Astrocyte of the cerebellum (primary cell): Measurements from ENCODE around the gene AOPEP.

Experiments
- DNase-seq: peaks from one replicate; pipeline ENCODE4 v3.0.0-alpha.2; 2011; ENCODE audit warnings: low read depth
- H3K4me3 ChIP-seq: 2 replicates; pipeline ENCODE4 v1.5.1; 2011; ENCODE audit warnings: mild to moderate bottlenecking, low read depth, low read length, moderate library complexity
- in situ Hi-C: cut with HindIII; loops from 2 replicates; pipeline ENCODE4 v1.10.0; 2017; ENCODE audit warnings: low sequenced_read_pairs
- TF ChIP-seq, protein P1 (sequence below): IDR thresholded peaks from 2 replicates; pipeline ENCODE4 v1.5.1; 2012; ENCODE audit warnings: low read length, low read depth, moderate library complexity, mild to moderate bottlenecking; ENCODE audit errors: missing control alignments

AOPEP gene

DNA sequence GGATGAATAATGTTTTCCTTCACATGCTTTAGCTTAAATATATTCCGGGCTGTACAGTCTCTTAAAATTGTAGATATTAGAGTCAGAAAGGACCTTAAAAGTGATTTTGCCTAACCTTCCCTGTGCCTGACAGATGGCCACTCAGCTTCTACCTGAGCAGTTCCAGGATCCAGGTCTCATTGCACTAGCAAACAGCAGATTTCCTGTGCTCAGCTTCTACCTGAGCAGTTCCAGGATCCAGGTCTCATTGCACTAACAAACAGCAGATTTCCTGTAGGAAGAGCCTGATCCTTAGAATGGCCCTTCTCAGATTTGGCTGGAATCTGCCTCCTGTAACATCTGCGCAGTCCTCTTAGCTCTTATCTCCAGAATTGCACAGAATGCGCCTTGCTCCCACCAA is 219.8 kb downstream of the AOPEP start:
- no peak for DNase-seq
- in situ Hi-C loops, result no loop called here
- TF ChIP-seq, protein P1, sequence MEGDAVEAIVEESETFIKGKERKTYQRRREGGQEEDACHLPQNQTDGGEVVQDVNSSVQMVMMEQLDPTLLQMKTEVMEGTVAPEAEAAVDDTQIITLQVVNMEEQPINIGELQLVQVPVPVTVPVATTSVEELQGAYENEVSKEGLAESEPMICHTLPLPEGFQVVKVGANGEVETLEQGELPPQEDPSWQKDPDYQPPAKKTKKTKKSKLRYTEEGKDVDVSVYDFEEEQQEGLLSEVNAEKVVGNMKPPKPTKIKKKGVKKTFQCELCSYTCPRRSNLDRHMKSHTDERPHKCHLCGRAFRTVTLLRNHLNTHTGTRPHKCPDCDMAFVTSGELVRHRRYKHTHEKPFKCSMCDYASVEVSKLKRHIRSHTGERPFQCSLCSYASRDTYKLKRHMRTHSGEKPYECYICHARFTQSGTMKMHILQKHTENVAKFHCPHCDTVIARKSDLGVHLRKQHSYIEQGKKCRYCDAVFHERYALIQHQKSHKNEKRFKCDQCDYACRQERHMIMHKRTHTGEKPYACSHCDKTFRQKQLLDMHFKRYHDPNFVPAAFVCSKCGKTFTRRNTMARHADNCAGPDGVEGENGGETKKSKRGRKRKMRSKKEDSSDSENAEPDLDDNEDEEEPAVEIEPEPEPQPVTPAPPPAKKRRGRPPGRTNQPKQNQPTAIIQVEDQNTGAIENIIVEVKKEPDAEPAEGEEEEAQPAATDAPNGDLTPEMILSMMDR, result no peak

DNA sequence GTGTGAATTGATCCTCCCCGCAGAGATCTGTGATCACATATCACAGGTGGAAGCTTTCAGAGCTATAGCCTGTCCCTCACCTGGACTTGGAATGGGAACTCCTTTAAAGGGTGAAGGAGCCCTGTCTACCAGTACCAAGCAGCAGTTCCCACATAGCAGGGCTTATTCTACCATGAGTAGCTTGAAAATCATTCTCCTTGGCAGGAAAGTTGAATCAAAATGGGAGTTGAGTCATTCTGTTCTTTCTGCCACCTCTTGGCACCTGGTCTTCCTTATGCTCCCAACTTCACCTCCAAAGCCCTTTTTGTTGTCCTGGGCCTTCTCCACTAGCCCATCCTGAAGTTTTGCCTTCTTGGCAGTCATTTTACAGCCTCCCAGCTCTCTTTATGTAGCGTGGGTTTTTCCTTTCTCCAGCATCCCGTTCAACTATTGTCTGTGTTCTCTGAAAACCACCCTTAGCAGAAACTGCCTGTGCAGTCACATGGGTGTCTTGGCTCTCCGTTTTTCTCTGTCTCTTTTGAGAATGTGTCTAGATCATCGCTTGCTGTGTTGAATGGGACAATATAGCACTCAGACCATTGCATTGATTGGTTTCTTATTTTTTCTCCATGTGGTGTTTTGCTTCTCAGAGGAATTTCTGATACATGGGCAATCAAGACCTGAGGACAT is 222.2 kb downstream of the AOPEP start:
- in situ Hi-C loops, result no loop called here
- TF ChIP-seq, protein P1, result no peak
- DNase-seq, result no peak
- H3K4me3 ChIP-seq, result no peak overlapping the region

More for the DNA sequence above, 219.8 kb downstream of the AOPEP start:
- H3K4me3 ChIP-seq, result no peak overlapping the region

DNA sequence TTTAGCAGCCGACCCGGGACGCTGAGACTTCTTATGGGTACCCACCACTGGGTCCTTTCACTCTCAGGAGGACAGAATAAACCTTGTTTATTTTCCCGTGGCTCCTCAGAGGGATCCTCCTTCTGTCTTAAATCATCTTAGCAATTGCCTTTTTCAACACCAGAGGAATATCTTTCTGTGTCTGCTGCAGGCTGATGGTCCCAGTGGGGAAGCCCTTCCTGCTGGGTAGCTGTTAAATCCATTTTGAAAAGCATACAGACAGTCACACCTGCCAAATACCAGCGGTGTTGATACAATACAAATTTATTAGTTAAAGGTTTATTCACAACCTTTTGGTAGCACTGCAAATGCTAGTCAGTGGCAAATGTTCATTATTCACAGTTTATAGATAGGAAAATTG is 222.9 kb downstream of the AOPEP start:
- DNase-seq, result no peak
- in situ Hi-C loops, result no loop called here
- no peak overlapping the region for H3K4me3 ChIP-seq
- TF ChIP-seq, protein P1, result no peak

DNA sequence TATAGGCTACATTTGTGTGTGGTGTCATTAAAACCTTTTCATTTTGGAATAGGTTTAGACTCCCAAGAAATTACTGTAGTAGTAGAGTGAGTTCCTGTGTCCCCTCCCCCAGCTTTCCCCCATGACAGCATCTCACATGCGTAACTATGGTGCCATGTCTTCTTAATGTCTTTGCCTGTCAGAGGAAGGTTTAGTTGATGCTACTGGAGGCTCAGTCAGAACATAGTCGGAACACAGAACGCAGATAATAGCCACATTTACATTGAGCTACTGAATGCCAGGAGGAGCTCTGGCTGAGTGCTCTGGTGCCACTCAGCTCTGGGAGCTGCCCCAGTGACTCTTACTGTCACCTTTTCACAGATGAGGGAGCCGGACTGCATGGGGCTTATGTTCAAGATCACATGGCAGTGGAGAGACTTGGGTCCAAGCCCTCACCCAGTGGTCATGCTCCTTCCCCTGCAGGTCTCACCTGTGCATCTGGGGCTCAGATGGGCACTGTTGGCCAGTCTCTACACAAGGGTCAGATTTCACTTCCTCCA is 223.6 kb downstream of the AOPEP start:
- in situ Hi-C loops, result no loop called here
- H3K4me3 ChIP-seq, result no peak overlapping the region
- TF ChIP-seq, protein P1, result no peak
- DNase-seq, result no peak

DNA sequence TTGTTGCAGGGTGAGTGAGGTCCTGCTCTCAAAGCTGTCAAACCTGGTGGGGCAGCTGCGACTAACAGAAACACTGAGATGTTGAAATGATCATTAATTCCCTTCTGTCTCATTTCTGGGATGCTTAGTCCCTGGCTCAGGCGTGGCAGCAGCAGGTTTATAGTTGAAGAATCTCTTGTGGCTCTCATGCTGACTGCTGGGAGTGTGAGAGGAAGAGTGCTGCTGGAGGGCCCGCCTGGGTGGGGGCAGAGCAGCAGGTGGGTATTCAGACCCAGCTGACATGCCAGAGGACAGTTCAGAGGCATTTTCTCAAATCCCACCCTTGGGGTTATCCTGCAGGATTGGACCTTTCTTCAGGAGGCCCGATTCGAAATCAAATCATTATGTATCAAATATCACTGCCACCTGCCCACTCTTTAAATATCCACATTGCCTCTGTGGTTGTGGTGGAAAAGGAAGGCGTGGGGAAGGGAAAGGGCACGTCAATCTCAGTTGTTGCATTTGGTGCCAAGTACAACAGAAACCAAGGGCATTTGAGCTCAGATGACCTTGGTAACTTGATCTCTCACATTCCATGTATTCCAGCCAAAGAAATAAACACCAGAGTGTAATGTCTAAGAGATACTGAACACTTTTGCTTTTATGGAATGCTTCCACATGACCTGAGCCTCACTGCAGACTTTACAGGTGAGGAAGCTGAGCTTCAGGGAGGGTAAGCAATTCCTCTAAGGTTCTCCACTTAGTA is 224.3 kb downstream of the AOPEP start:
- no peak for DNase-seq
- in situ Hi-C loops, result no loop called here
- H3K4me3 ChIP-seq, result no peak overlapping the region
- TF ChIP-seq, protein P1, result no peak

DNA sequence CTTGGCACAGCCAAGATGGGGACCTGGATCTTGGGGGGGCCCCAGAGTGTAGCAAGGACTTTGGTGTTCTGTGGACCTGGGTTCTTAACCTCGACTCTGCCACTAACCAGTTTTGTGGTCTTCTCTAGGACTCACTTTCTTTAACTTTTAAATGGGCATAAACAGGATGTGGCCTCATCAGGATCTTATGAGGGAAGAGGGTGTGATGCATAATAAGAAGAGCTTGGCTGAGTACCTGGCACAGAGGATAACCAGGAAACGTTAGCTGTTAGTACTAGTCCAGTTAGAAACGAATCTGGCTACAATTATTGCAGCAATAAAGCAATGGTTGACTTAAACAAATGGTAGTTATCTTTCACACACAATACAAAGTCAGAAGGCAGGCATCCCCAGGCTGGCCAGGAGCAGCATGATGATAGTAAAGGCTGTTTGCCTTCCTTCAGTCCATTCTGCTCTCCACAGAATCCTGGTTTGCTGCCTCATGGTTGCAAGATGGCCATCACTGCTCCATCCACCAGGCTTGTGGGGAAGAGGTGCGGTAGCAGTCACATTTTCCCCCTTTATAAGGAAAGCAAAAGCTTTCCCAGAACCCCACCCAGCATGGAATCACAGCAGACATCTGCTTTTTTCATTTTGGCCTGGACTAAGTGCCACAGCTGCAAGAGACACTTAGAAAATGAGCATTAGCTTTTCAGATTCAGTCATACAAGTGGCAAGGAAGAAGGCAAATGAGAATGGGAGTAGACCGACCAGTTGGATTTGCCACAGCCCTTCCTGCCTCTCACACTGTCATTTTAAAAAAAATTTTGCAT is 225.0 kb downstream of the AOPEP start:
- in situ Hi-C loops, result no loop called here
- H3K4me3 ChIP-seq, result no peak overlapping the region
- no peak for DNase-seq
- TF ChIP-seq, protein P1, result no peak
